Measurements from ENCODE around the gene FKBP5. TPM values are rescaled to one million over a fixed set of nuclear protein-coding genes. Genes with fewer than 3 reads are reported as not detected.

FKBP5 gene
- polyA plus RNA-seq, 1 donor from 2014 or later: 1.2 TPM

DNA sequence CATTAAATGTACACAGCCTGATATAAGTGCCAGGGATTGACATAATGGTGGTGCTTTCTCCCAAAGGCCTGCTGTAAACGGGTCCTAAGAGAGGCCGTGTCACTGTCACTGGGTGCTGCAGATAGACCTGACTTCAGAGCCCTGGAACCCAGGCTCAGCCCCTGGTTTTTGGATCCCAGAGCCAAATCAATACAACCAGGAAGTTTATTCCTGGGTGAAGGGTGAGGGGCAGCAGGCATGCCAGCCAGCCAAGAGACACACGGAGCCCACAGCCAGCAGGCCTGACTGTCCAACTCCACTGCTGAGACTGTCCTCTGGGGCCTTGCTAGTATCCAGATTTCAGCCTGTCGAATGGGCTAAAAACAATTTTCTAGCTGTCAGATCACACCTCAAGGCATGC is 35.3 kb upstream of the FKBP5 start:
- TF ChIP-seq RAD21 (conservative IDR thresholded peaks at IDR 0.05) (no peak), TAF1 (IDR thresholded peaks at IDR 0.05; ENCODE audit: low read depth) (no peak), REST (IDR thresholded peaks at IDR 0.05; ENCODE audit: borderline replicate concordance) (no peak), SMC3 (conservative IDR thresholded peaks at IDR 0.05; ENCODE audit: poor library complexity) (no peak)
- Histone ChIP-seq H3K9ac (ENCODE audit: low read length) (no peak overlapping the region), H4K20me1 (ENCODE audit: insufficient read depth) (no peaks in the 10 kb centered on the region)

GRCh38 chr6:35723587-35723986 is 34.9 kb upstream of the FKBP5 start:
- no peaks in the 10 kb centered on the region for H3K79me2 ChIP-seq (replicated peaks; ENCODE audit: insufficient read depth, low read length)
- H3K4me2 ChIP-seq (ENCODE audit: low read length): no peak overlapping the region
- H3K27ac ChIP-seq (ENCODE audit: low read length): no peak overlapping the region

More for the DNA sequence above, 35.3 kb upstream of the FKBP5 start:
- H3K9me3 ChIP-seq (ENCODE audit: low read length): no peaks in the 10 kb centered on the region
- H3K4me2 ChIP-seq (ENCODE audit: low read length): no peak overlapping the region
- H3K9me2 ChIP-seq (ENCODE audit: insufficient read depth, low read length): no peaks in the 10 kb centered on the region
- no peaks in the 10 kb centered on the region for H3K27me3 ChIP-seq (ENCODE audit: insufficient read depth, low read depth, low read length)
- H2AFZ ChIP-seq (ENCODE audit: low read depth, low read length): no peak overlapping the region
- H3K36me3 ChIP-seq (ENCODE audit: insufficient read depth, low read length): no peaks in the 10 kb centered on the region
- no peak overlapping the region for H3K4me3 ChIP-seq (ENCODE audit: low read length)
- no peak overlapping the region for H3K27ac ChIP-seq (ENCODE audit: low read length)
- no peaks in the 10 kb centered on the region for H3K79me2 ChIP-seq (replicated peaks; ENCODE audit: insufficient read depth, low read length)
- no peaks in the 10 kb centered on the region for H3F3A ChIP-seq (ENCODE audit: insufficient read depth, low read length, poor library complexity, severe bottlenecking)

More at GRCh38 chr6:35723587-35723986, 34.9 kb upstream of the FKBP5 start:
- TF ChIP-seq EZH2 (IDR thresholded peaks at IDR 0.05; ENCODE audit: borderline replicate concordance, insufficient read depth, low read length, poor library complexity, severe bottlenecking): no peak
- no peak for TF ChIP-seq POLR2AphosphoS5 (IDR thresholded peaks at IDR 0.05)
- TF ChIP-seq SMC3 (conservative IDR thresholded peaks at IDR 0.05; ENCODE audit: poor library complexity): no peak
- TF ChIP-seq MXI1 (conservative IDR thresholded peaks at IDR 0.05; ENCODE audit: poor library complexity, severe bottlenecking): no peak
- TF ChIP-seq, protein P1, sequence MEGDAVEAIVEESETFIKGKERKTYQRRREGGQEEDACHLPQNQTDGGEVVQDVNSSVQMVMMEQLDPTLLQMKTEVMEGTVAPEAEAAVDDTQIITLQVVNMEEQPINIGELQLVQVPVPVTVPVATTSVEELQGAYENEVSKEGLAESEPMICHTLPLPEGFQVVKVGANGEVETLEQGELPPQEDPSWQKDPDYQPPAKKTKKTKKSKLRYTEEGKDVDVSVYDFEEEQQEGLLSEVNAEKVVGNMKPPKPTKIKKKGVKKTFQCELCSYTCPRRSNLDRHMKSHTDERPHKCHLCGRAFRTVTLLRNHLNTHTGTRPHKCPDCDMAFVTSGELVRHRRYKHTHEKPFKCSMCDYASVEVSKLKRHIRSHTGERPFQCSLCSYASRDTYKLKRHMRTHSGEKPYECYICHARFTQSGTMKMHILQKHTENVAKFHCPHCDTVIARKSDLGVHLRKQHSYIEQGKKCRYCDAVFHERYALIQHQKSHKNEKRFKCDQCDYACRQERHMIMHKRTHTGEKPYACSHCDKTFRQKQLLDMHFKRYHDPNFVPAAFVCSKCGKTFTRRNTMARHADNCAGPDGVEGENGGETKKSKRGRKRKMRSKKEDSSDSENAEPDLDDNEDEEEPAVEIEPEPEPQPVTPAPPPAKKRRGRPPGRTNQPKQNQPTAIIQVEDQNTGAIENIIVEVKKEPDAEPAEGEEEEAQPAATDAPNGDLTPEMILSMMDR (IDR thresholded peaks at IDR 0.05; ENCODE audit: poor library complexity, severe bottlenecking): no peak
- no peak for TF ChIP-seq REST (IDR thresholded peaks at IDR 0.05; ENCODE audit: borderline replicate concordance)
- no peaks in the 10 kb centered on the region for H4K20me1 ChIP-seq (ENCODE audit: insufficient read depth)
- no peaks in the 10 kb centered on the region for H3K9me3 ChIP-seq (ENCODE audit: low read length)
- no peak overlapping the region for H2AFZ ChIP-seq (ENCODE audit: low read depth, low read length)
- H3K27me3 ChIP-seq (ENCODE audit: insufficient read depth, low read depth, low read length): no peaks in the 10 kb centered on the region
- H3K36me3 ChIP-seq (ENCODE audit: insufficient read depth, low read length): no peaks in the 10 kb centered on the region
- no peaks in the 10 kb centered on the region for H3K9me2 ChIP-seq (ENCODE audit: insufficient read depth, low read length)
- H3K4me3 ChIP-seq (ENCODE audit: low read length): no peak overlapping the region
- H3F3A ChIP-seq (ENCODE audit: insufficient read depth, low read length, poor library complexity, severe bottlenecking): no peaks in the 10 kb centered on the region
- no peak overlapping the region for H3K9ac ChIP-seq (ENCODE audit: low read length)

All from neural cell (in vitro differentiated cells).